H1 (cell line): Measurements from ENCODE around the gene HSPA12A. TPM values are rescaled to one million over a fixed set of nuclear protein-coding genes. Genes with fewer than 3 reads are reported as not detected.

Source experiments
- CTCF ChIA-PET: fragments of 300-600 bp; sonication (Branson Sonifier 250); formaldehyde crosslinking; loops from one replicate; lab custom pipeline; 2021; ENCODE audit not compliant: partially characterized antibody; lab: Charles Lee
- POLR2A ChIA-PET: fragments of 300-600 bp; sonication (Branson Sonifier 250); formaldehyde crosslinking; loops from one replicate; lab custom pipeline; 2021; ENCODE audit warnings: inconsistent platforms; ENCODE audit not compliant: partially characterized antibody; lab: Charles Lee
- DNase-seq, 2 experiments: peaks; one replicate each; pipeline versions ENCODE4 v3.0.0 to v3.0.0-alpha.2; 2010 to 2022; ENCODE audit warnings: low spot score in 2 of 2, low read depth in 1 of 2, mixed read lengths in 1 of 2
- FAIRE-seq: peaks from 2 replicates; lab custom pipeline; 2011; peaks lifted over from hg19 to GRCh38; lab: Jason Lieb, UNC
- H2AFZ ChIP-seq: 2 replicates; pipeline ENCODE4 v1.8.1; 2012; ENCODE audit warnings: low read length, inconsistent platforms
- H2AK5ac ChIP-seq: 2 replicates; pipeline ENCODE4 v1.6.1; 2013; ENCODE audit warnings: low read depth, low read length
- H2BK120ac ChIP-seq: replicated peaks from 2 replicates; pipeline ENCODE3; 2013; ENCODE audit warnings: low read depth, low read length, inconsistent platforms
- H2BK12ac ChIP-seq: 2 replicates; pipeline ENCODE4 v1.6.1; 2013; ENCODE audit warnings: low read depth, low read length
- H2BK15ac ChIP-seq: 2 replicates; pipeline ENCODE4 v1.6.1; 2013; ENCODE audit warnings: low read length
- H2BK20ac ChIP-seq: 2 replicates; pipeline ENCODE4 v1.6.1; 2013; ENCODE audit warnings: low read length
- H2BK5ac ChIP-seq: 2 replicates; pipeline ENCODE4 v1.6.1; 2013; ENCODE audit warnings: low read depth, low read length
- H3K14ac ChIP-seq: 2 replicates; pipeline ENCODE4 v1.6.1; 2013; ENCODE audit warnings: inconsistent platforms; ENCODE audit not compliant: insufficient read length
- H3K18ac ChIP-seq: 2 replicates; pipeline ENCODE4 v1.6.1; 2013; ENCODE audit warnings: low read length; ENCODE audit errors: extremely low read depth
- H3K23ac ChIP-seq: 2 replicates; pipeline ENCODE4 v1.6.1; 2013; ENCODE audit warnings: inconsistent platforms; ENCODE audit not compliant: insufficient read length
- H3K23me2 ChIP-seq: 2 replicates; pipeline ENCODE4 v1.6.1; 2013; ENCODE audit warnings: low read depth, low read length
- H3K27ac ChIP-seq: 2 replicates; pipeline ENCODE4 v1.6.1; 2011; ENCODE audit warnings: low read depth, low read length, inconsistent platforms
- H3K27me3 ChIP-seq, 4 experiments: replicated peaks in 1 of 4; 1 replicate in 1 of 4; 2 replicates in 3 of 4; pipeline versions ENCODE4 v1.6.1 to v1.8.1; 2011 to 2013; ENCODE audit warnings: low read length in 3 of 4, mild to moderate bottlenecking in 3 of 4, inconsistent platforms in 2 of 4, mixed read lengths in 2 of 4, moderate library complexity in 1 of 4; ENCODE audit not compliant: control insufficient read depth in 3 of 4, insufficient read depth in 3 of 4; ENCODE audit errors: extremely low read depth in 1 of 4
- H3K36me3 ChIP-seq, 4 experiments: 2 replicates each; pipeline versions ENCODE4 v1.6.1 to v1.8.1; 2011 to 2013; ENCODE audit warnings: mild to moderate bottlenecking in 4 of 4, low read length in 3 of 4, moderate library complexity in 2 of 4, control low read depth in 1 of 4, inconsistent platforms in 1 of 4; ENCODE audit not compliant: insufficient read depth in 4 of 4, control insufficient read depth in 2 of 4
- H3K4ac ChIP-seq: replicated peaks from 2 replicates; pipeline ENCODE3; 2013; ENCODE audit warnings: low read length, low read depth, mixed read lengths, inconsistent platforms; ENCODE audit not compliant: insufficient read length
- H3K4me1 ChIP-seq, 4 experiments: replicated peaks in 1 of 4; 1 replicate in 1 of 4; 2 replicates in 3 of 4; pipeline versions ENCODE4 v1.6.1 to v1.8.1; 2011 to 2013; ENCODE audit warnings: low read length in 3 of 4, inconsistent platforms in 2 of 4, mixed read lengths in 1 of 4; ENCODE audit not compliant: insufficient read depth in 4 of 4, control insufficient read depth in 3 of 4
- H3K4me2 ChIP-seq, 2 experiments: 2 replicates each; pipeline versions ENCODE4 v1.6.1 to v1.8.1; 2011 to 2013; ENCODE audit warnings: low read depth in 2 of 2, low read length in 2 of 2, control low read depth in 1 of 2, inconsistent platforms in 1 of 2, mild to moderate bottlenecking in 1 of 2; ENCODE audit not compliant: insufficient read depth in 1 of 2
- H3K4me3 ChIP-seq, 4 experiments: fragments of 200-600, 300-600 bp in 1 of 4; sonication (generic), shearing (Covaris generic), sonication (Bioruptor Twin) in 1 of 4; 2 replicates each; pipeline versions ENCODE4 v1.5.1 to v1.8.1; 2011 to 2016; ENCODE audit warnings: low read length in 4 of 4, low read depth in 3 of 4, control low read depth in 2 of 4, inconsistent platforms in 2 of 4, mild to moderate bottlenecking in 2 of 4, mixed read lengths in 1 of 4, moderate library complexity in 1 of 4; ENCODE audit not compliant: insufficient read depth in 2 of 4; ENCODE audit errors: extremely low read depth in 1 of 4
- H3K56ac ChIP-seq: replicated peaks from 2 replicates; pipeline ENCODE3; 2013; ENCODE audit warnings: low read depth, mild to moderate bottlenecking, mixed read lengths, low read length, inconsistent platforms; ENCODE audit not compliant: insufficient read length
- H3K79me1 ChIP-seq: 2 replicates; pipeline ENCODE4 v1.6.1; 2013; ENCODE audit warnings: low read depth, low read length, control low read depth
- H3K79me2 ChIP-seq, 2 experiments: 2 replicates each; pipeline versions ENCODE4 v1.6.1 to v1.8.1; 2012 to 2013; ENCODE audit warnings: low read length in 2 of 2, mild to moderate bottlenecking in 2 of 2, inconsistent platforms in 1 of 2; ENCODE audit not compliant: insufficient read depth in 2 of 2, control insufficient read depth in 1 of 2
- H3K9ac ChIP-seq, 4 experiments: replicated peaks in 1 of 4; 1 replicate in 1 of 4; 2 replicates in 3 of 4; pipeline versions ENCODE4 v1.6.1 to v1.8.1; 2011 to 2013; ENCODE audit warnings: low read depth in 3 of 4, low read length in 3 of 4, control low read depth in 2 of 4, mild to moderate bottlenecking in 2 of 4, moderate library complexity in 2 of 4, inconsistent platforms in 1 of 4; ENCODE audit errors: extremely low read depth in 1 of 4
- H3K9me3 ChIP-seq, 2 experiments: 2 replicates each; pipeline versions ENCODE4 v1.6.1 to v1.8.1; 2012 to 2013; ENCODE audit warnings: mild to moderate bottlenecking in 2 of 2, moderate library complexity in 2 of 2, control low read depth in 1 of 2, inconsistent platforms in 1 of 2, low read depth in 1 of 2, low read length in 1 of 2, mixed read lengths in 1 of 2; ENCODE audit not compliant: insufficient read depth in 2 of 2
- H4K20me1 ChIP-seq, 2 experiments: replicated peaks in 1 of 2; 2 replicates each; pipeline versions ENCODE3 to v1.8.1; 2011 to 2013; ENCODE audit warnings: inconsistent platforms in 2 of 2, low read length in 2 of 2, mild to moderate bottlenecking in 1 of 2; ENCODE audit not compliant: insufficient read depth in 2 of 2, control insufficient read depth in 1 of 2
- H4K5ac ChIP-seq: 2 replicates; pipeline ENCODE4 v1.6.1; 2013; ENCODE audit warnings: low read length, low read depth, mixed read lengths, inconsistent platforms; ENCODE audit not compliant: insufficient read length
- H4K8ac ChIP-seq: 2 replicates; pipeline ENCODE4 v1.8.0; 2013; ENCODE audit warnings: mild to moderate bottlenecking, moderate library complexity, low read length, inconsistent platforms; ENCODE audit not compliant: insufficient read depth; ENCODE audit errors: extremely low read depth
- H4K91ac ChIP-seq: replicated peaks from 2 replicates; pipeline ENCODE3; 2013; ENCODE audit warnings: low read length, mixed read lengths, inconsistent platforms; ENCODE audit not compliant: insufficient read length
- NRF1 ChIP-seq: IDR thresholded peaks from 2 replicates; pipeline ENCODE4 v1.6.1; 2011; ENCODE audit warnings: mild to moderate bottlenecking, low read depth, low read length, improper control_type of control experiment
- USF2 ChIP-seq: IDR thresholded peaks from 2 replicates; pipeline ENCODE4 v1.6.1; 2011; ENCODE audit warnings: low read length, improper control_type of control experiment
- WGBS, 2 experiments: shearing (Covaris generic) in 1 of 2; methylation state at CpG; one replicate each; pipeline versions ENCODE4 v1.1.6 to v1.1.7; 2013 to 2015; ENCODE audit warnings: low lambda C conversion rate in 2 of 2, mixed read lengths in 2 of 2, inconsistent platforms in 1 of 2, low coverage in 1 of 2, missing lambda C conversion rate in 1 of 2; ENCODE audit not compliant: insufficient replicate concordance in 2 of 2, insufficient coverage in 1 of 2, insufficient read length in 1 of 2; ENCODE audit errors: extremely low coverage in 1 of 2, missing lambda C conversion rate in 1 of 2; 5-methylcytosine and 5-hydroxymethylcytosine counted together
- polyA plus RNA-seq, 7 experiments: library from polyadenylated mRNA; depleted of rRNA in 3 of 7; stranded (reverse) in 5 of 7; unstranded in 2 of 7; fragments of >200 nt in 5 of 7; fragments of 200-250 nt in 2 of 7; gene quantifications; 1 replicate in 5 of 7; 2 replicates in 1 of 7; 4 replicates in 1 of 7; pipeline versions ENCODE4 v1.2.1 to v1.2.3, GENCODE V29; 2011 to 2013; ENCODE audit warnings: missing spikeins in 2 of 7, mixed read lengths in 2 of 7
- total RNA-seq: library from RNA; stranded (reverse); fragmentation: NEBNext Ultra II Directional; extraction: Animal tissue kit (Norgen Biotek cat#: 25700); gene quantifications from 2 replicates; pipeline ENCODE4 v1.2.1, GENCODE V29; 2021

HSPA12A gene
- total and polyA plus RNA-seq, 2 of the 8 experiments (the other 6 are each of a cell fraction or from before 2014, with no cell fraction given), result 3.1 to 6.9 TPM

DNA sequence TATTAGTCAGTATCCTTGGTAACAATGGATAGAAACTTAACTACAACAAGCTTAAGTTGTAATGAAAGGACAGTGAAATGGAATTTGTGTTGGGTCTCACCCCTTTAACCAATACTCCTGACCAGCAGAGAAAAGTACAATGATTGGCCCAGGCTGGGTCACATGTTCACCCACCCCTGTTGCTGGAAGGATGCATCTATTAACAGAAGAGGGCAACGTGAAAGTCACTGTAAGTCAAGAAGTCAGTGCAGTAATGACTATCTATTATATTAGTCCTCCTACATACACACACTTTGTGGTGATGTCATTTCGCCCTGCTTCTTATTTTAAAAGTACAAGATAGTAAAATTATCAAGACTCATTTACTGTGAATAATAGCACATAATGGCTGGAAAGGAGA lies 105.4 kb downstream of the HSPA12A start:
- no peak overlapping the region for H3K4ac ChIP-seq
- H3K18ac ChIP-seq, result no peak overlapping the region
- no peaks in the 10 kb centered on the region for H3K79me2 ChIP-seq
- TF ChIP-seq NRF1 (no peak), USF2 (peak; percentile 55)
- no peak overlapping the region for H4K8ac ChIP-seq
- no peak overlapping the region for H2AFZ ChIP-seq
- CTCF ChIA-PET, result interaction anchor here (1.6 kb wide), 1 partner anchor 10 kb away, joined by 4 read pairs; no protein-coding TSS in a partner anchor
- H3K36me3 ChIP-seq, result no peaks in the 10 kb centered on the region
- H2AK5ac ChIP-seq, result no peak overlapping the region
- peaks cover 4% of the 10 kb centered on the region; the same call in 1 of the 2 replicates for H3K23me2 ChIP-seq
- no peak overlapping the region for H2BK12ac ChIP-seq
- H4K5ac ChIP-seq, result no peak overlapping the region
- no peak overlapping the region for H2BK120ac ChIP-seq
- H3K9ac ChIP-seq, result no peak overlapping the region
- H3K4me3 ChIP-seq, result no peak overlapping the region
- FAIRE-seq, result no peak
- H2BK5ac ChIP-seq, result no peak overlapping the region
- H3K23ac ChIP-seq, result no peak overlapping the region
- H3K27me3 ChIP-seq, result no peaks in the 10 kb centered on the region
- no peaks in the 10 kb centered on the region for H3K79me1 ChIP-seq
- peaks cover 0 to 3% (median 0%) of the 10 kb centered on the region in 4 experiments; a peak in 1 of 7 replicates for H3K4me1 ChIP-seq
- H2BK15ac ChIP-seq, result no peak overlapping the region
- no peak overlapping the region for H3K27ac ChIP-seq
- no peak for DNase-seq
- WGBS, 2 experiments, result 64% methylated on average over 2 of the region's 2 CpGs; no CpG with 5 or more reads in 1 of the 2 experiments
- H3K4me2 ChIP-seq, result no peak overlapping the region
- POLR2A ChIA-PET, result no interaction called here
- H3K14ac ChIP-seq, result no peak overlapping the region
- H3K56ac ChIP-seq, result no peak overlapping the region
- no peak overlapping the region for H2BK20ac ChIP-seq
- H4K20me1 ChIP-seq, result no peaks in the 10 kb centered on the region
- H3K9me3 ChIP-seq, result no peaks in the 10 kb centered on the region
- no peak overlapping the region for H4K91ac ChIP-seq
